Stimulated activated naive CD4-positive, alpha-beta T cell treated with Interleukin-2 at 50 U/mL for 16 hours (primary cell): ENCODE data around the gene MAP1B.

Source experiments
- DNase-seq: peaks from one replicate; lab custom pipeline; 2025; lab: John Stamatoyannopoulos, UW

Gene MAP1B

GRCh38 chr5:72225741-72226140 is 118.5 kb downstream of the MAP1B start:
- no peak for DNase-seq

GRCh38 chr5:72226950-72227349 is 119.7 kb downstream of the MAP1B start:
- DNase-seq: no peak

GRCh38 chr5:72228960-72229359 is 121.7 kb downstream of the MAP1B start:
- no peak for DNase-seq

GRCh38 chr5:72231991-72232703 is 124.9 kb downstream of the MAP1B start:
- no peak for DNase-seq

- DNase-seq: no peak
Observed at GRCh38 chr5:72232838-72233237, 125.6 kb downstream of the MAP1B start.

- no peak for DNase-seq
Observed at GRCh38 chr5:72233835-72234234, 126.6 kb downstream of the MAP1B start.

- DNase-seq: peak; percentile 2
Observed at GRCh38 chr5:72234265-72234700, 127.0 kb downstream of the MAP1B start.

- no peak for DNase-seq
Observed at GRCh38 chr5:72234868-72235267, 127.6 kb downstream of the MAP1B start.

GRCh38 chr5:72235725-72236124 is 128.4 kb downstream of the MAP1B start:
- no peak for DNase-seq

GRCh38 chr5:72237415-72237814 is 130.1 kb downstream of the MAP1B start:
- DNase-seq: no peak

- DNase-seq: no peak
Observed at GRCh38 chr5:72237879-72238278, 130.6 kb downstream of the MAP1B start.

GRCh38 chr5:72238712-72239445 is 131.6 kb downstream of the MAP1B start:
- no peak for DNase-seq

GRCh38 chr5:72241346-72242003 is 134.2 kb downstream of the MAP1B start:
- DNase-seq: no peak

- no peak for DNase-seq
Observed at GRCh38 chr5:72242796-72243475, 135.7 kb downstream of the MAP1B start.

GRCh38 chr5:72243706-72244105 is 136.4 kb downstream of the MAP1B start:
- DNase-seq: no peak

GRCh38 chr5:72244862-72245371 is 137.6 kb downstream of the MAP1B start:
- DNase-seq: no peak

- DNase-seq: no peak
Observed at GRCh38 chr5:72245546-72245945, 138.3 kb downstream of the MAP1B start.

- no peak for DNase-seq
Observed at GRCh38 chr5:72245951-72246532, 138.8 kb downstream of the MAP1B start.

GRCh38 chr5:72246954-72247442 is 139.7 kb downstream of the MAP1B start:
- no peak for DNase-seq

GRCh38 chr5:72248410-72248981 is 141.2 kb downstream of the MAP1B start:
- no peak for DNase-seq

- no peak for DNase-seq
Observed at GRCh38 chr5:72251386-72251785, 144.1 kb downstream of the MAP1B start.
